OCI-LY3 (cell line): ENCODE measurements around the gene IL17RA.

Experiments used
- EZH2phosphoT487 ChIP-seq: fragments of 200-600 bp; shearing (Covaris generic); IDR thresholded peaks from 2 replicates; pipeline ENCODE4 v1.6.1; 2018; ENCODE audit warnings: antibody characterized with exemption, mixed run types, low read depth
- TF ChIP-seq, protein P1 (sequence below): fragments of 200-600, 300-600 bp; sonication (generic); IDR thresholded peaks from 2 replicates; pipeline ENCODE4 v1.5.1; 2014; ENCODE audit warnings: antibody characterized with exemption, low read length, low read depth

DNA sequence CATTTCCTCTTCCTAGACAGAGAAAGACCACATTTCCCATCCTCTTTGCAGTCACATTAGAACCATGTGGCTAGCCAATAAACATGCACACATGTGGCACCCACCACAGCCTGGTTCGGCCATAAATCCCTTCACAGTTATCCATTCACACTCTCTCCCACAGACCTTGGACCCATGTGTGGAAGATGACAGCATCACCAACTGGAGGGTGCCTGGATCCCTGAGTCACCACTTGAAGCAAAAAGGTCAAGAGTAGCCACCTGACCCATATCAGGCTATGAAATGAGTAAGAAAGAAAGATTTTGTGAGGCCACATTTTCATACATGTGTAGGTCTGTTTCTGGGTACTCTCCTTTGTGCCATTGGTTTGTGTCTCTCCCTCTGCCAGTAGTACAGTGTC lies 45.4 kb downstream of the IL17RA start:
- TF ChIP-seq, protein P1, sequence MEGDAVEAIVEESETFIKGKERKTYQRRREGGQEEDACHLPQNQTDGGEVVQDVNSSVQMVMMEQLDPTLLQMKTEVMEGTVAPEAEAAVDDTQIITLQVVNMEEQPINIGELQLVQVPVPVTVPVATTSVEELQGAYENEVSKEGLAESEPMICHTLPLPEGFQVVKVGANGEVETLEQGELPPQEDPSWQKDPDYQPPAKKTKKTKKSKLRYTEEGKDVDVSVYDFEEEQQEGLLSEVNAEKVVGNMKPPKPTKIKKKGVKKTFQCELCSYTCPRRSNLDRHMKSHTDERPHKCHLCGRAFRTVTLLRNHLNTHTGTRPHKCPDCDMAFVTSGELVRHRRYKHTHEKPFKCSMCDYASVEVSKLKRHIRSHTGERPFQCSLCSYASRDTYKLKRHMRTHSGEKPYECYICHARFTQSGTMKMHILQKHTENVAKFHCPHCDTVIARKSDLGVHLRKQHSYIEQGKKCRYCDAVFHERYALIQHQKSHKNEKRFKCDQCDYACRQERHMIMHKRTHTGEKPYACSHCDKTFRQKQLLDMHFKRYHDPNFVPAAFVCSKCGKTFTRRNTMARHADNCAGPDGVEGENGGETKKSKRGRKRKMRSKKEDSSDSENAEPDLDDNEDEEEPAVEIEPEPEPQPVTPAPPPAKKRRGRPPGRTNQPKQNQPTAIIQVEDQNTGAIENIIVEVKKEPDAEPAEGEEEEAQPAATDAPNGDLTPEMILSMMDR = no peak
- TF ChIP-seq EZH2phosphoT487 = no peak
